ENCODE results near the gene DSG1.
"Not testable (repeated sequence)": the region's sequence is repeated elsewhere in the genome, so short reads cannot be mapped to it uniquely, and the experiment has no call there.

DSG1 gene

DNA sequence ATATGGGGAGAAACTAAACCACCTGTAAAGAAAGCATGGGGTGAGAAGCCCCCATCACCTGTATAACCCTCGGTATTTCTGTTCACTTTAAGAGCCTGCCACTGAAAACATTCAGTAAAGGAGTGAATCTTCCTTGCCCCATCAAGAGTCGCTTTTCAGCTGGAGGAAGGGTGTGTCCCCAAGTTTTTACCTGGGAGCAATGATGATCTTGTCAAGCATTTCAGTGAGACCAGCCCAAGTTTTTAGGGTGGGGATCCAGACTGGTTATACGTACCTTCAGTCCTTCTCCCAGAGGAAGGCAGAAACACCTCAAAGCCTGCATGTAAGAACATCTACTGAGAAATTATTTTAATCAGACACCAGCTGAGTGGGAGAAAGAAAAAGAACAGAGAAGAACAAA lies at the start of gene DSG1:
TSS of gene DSG1 (plus strand) at position 301 of the 400 bp plus-strand sequence. CDS start 141 bp downstream, outside the sequence.
- no peak for DNase-seq

DNA sequence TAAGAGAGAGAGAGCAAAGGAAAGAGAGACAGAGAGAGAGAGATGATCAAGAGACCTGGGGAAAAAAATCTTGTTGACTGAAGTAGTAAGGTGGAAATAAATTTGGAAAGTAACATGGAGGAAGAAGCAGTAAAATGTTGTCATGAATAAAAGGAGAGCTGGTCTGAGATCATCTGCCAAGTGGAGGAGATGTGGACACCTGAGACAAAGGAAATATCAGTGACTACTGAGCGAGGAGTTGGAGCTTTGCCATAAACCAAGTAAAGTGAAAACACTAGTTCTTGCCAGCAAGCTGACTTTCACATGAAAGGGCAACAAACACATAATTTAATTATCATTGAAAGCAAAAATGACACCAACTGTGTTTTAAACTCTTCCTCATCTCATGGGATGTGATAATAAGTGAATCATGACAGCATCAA lies 49.0 kb upstream of the DSG1 start:
- DNase-seq, result no peak

DNA sequence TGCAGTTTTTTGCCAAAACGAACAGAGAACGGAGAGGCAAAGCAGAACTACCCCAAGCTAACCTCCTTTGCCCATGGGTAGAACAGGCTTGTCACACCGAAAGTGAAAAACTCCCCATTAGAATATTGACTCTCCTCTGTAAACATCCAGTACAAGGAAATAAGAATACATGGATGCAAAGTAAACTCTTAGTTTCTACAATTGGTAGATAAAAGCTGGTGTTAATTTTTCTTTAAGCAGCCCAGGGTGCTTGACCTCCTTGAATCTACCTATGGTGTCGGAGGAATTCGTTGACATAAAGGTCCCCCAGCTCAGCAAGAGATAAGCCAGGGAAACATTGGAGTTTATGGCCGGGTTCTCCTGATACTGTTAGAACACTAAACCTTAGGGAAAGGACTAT lies 48.4 kb upstream of the DSG1 start:
- DNase-seq, result no peak

DNA sequence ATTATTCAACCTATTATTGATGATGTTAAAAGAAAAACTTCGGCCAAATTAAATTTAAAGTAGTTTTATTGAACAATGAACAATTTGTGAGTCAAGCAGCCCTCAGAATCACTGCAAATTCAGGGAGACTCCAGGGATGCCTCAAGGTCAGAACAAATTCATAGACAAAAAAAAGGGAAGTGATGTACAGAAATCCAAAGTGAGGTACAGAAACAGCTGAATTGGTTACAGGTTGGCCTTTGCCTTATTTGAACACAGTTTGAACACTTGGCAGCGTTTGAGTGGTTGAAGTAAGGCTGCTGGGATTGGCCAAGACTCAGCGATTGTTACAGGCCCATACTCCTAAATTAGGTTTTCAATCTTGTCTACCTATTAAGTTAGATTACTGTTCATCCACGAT lies 47.4 kb upstream of the DSG1 start:
- no peak for DNase-seq

DNA sequence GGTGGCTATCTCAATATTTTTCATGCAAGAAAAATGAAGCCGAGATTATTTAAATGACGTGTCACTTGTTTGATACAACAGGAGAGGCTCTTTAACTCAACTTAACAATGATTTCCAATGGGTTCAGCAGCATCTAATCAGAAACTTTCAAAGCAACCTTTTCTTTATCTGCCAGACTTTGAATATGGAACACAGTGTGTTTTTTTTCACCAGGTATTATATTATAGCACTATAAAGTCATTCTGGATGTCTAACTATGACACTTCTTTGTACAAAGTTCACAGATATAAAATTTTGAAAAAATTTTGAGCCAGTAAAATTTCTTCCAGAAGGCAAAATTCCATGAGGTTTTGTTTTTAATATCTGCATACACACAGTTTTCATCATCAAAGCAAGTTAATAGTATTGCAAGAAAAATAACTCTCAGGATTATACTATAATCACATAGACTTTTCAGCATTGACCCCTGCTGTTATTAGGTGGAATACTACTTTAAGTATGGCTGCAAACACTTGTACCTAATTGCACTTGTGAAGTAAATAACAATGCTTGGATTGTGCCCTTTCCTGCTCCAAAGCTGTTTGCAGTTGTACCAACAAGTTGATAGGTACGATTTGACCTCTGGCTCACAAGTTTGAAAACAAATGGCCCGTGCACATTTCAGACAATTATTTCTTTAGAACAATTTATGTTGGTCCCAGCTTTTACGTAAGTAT lies 44.0 kb upstream of the DSG1 start:
- DNase-seq, result no peak

DNA sequence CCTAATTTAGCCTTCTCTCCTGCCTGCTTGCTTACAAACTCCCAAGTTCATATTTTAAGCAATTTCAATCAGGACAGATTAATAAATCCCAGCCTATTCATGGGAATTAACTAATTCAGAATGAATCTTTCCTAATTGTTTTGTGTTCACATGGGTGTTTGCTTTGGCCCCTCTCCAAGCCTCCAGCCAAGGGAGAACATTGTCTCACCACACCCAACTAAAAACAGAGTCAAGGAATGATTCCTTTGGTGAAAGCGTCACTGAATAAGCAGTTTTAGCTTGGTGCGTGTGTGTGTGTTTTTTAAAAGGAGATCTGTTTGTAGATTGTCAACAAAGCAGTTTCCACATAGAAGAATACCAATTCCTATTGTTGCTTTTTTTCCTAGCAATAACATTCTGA lies 43.0 kb upstream of the DSG1 start:
- no peak for DNase-seq

DNA sequence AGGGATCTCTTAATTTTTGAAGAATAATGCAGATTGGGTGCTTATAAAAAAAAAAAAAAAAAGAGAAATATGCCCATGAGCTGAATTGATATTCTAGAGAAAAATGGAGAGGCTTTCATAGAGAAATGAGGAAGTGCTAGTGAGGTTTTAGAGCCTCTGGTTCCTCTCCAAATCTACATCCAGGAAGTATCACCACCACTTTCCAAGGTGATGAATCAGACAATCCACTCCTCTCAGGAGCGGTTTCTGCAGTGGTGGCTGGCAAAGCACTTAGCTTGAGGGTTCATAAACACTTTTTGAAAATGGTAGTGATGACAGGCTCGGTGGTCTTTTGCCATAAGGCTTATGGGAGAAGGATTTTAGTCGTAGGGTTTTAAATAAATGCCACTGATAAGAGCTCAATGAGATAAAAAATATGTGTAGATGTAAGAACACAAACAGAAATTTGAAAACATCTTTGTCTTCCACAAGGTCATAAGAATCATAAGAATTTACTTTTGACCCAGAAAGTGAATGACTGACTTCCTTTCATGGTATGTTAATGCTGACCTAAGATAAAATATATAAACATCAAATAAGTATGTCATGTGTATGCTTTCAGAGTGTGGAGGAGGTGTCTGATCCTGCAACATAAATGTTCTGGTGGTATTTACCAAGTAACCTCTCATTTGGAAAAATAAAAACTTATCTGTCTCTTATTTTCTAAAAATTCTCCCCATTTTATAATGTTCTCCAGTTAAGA lies 42.1 kb upstream of the DSG1 start:
- DNase-seq, result no peak

DNA sequence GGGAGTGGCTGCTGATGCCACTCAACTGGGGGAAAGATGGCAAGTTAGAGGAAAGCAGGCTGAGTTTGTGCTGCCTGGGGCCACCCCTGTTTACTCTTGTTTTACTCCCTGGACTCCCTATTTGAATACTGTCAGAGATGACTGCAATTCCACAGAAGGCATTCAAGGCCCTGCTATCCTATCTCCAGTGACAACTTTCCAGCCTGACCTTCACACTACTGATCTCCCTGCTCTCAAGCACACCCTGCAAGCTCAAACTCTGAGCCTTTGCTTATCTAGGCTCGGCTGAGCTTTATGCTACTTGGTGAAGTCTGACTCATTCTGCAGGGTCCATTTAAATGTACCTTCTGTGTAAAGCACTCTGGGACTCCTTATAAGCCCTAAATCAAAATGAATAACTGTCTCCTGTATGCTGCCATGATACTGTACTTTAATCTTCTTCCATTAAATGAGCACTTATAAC lies 39.3 kb upstream of the DSG1 start:
- no peak for DNase-seq

DNA sequence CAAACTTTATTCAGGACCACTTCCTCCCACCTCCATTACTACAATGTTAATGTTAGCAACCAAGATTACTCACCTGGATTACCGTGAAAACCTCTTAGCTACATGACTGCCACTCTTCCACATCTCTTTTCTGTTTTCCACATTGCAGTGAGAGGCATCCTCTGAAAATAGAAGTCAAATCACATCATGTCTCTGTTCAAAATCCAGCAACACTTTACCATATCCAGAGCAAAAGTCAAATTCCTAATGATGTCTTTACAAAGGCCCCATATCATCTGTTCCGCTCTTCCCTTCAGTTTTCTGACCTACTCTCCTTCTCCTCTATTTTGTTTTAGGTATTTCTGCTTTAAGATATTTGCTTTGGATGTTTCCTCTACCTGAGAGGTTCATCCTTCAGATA lies 37.5 kb upstream of the DSG1 start:
- no peak for DNase-seq

DNA sequence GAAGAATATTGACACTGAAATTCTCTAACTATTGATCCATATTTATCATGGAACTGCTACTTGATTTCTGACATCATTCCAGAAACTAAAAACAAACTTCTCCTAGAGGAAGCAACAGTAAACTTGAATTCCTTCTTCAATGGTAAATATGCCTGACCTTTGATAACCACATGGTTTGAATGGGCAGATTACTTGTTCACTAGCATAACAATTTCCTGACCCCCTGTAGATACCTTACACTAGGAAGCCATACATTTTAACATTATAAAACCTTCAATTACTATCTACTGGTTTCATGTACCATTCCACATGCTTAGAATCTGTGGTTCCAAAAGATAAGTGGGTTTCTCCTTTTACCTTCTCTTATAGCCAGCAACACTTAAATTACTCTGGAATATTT lies 36.5 kb upstream of the DSG1 start:
- DNase-seq, result no peak

DNA sequence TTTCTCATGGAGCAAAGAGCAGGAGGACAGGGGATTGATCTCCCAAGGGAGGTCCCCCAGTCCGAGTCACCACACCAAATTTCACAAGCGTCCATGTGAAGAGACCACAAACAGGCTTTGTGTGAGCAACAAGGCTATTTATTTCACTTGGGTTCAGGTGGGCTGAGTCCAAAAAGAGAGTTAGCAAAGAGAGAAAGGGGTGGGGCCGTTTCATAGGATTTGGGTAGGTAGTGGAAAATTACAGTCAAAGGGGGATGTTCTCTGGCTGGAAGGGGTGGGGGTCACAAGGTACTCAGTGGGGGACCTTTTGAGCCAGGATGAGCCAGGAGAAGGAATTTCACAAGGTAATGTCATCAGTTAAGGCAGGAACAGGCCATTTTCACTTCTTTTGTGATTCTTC lies 28.5 kb upstream of the DSG1 start:
- DNase-seq, result not testable (repeated sequence)

DNA sequence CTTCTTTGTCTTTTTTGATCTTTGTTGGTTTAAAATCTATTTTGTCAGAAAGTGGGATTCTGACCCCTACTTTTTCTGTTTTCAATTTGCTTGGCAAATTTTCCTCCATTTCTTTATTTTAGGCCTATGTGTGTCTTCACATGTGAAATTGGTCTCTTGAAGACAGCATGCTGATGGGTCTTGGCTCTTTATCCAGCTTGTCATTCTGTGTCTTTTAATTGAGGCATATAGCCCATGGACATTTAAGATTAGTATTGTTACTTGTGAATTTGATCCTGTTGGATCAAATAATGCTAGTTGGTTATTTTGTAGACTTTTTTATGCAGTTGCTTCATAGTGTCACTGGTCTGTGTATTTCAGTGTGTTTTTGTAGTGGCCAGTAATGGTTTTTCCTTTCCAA lies 26.3 kb upstream of the DSG1 start:
- DNase-seq, result no peak

DNA sequence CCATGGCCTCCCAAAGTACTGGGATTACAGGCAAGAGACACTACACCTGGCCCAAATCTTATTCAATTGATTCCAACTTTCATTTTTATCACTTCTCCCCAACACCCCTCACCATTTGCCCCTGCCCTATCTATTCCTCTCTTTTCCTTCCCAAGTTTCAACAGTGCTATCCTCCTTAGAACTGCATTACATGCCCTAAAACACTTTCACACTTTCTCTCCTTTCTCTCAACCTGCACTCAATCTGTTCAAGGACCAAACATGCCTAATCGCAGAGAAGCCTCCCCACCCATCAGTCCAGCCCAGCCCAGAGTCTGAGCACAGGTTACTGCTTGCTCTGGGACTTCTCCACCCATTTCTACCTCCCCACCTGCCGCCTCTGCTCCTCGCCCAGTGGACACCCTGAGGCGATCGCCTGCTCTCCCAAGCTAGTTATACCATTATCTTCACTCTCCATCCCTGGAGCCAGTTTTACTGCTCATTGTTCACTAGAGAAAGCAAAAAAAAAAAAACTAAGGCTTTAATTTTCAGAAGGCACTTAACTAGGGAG lies 23.7 kb upstream of the DSG1 start:
- no peak for DNase-seq

DNA sequence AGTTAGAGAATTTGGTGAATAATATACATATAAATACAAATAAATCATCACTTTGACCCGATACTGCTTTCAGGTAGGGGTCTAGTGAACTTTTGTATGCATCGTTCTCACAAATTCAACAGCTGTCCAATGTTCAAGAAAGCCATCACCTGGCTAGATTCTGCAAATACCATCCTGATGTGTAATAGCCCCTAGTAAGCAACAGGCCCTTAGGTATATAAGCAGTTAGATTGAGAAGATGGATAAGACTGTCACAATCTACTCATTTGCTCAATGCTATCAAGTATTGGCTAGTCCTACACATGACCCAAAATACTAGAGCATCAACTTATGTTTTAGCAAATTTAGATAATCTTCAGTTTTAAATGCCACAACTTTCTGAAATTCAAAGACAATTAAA lies 20.7 kb upstream of the DSG1 start:
- no peak for DNase-seq

DNA sequence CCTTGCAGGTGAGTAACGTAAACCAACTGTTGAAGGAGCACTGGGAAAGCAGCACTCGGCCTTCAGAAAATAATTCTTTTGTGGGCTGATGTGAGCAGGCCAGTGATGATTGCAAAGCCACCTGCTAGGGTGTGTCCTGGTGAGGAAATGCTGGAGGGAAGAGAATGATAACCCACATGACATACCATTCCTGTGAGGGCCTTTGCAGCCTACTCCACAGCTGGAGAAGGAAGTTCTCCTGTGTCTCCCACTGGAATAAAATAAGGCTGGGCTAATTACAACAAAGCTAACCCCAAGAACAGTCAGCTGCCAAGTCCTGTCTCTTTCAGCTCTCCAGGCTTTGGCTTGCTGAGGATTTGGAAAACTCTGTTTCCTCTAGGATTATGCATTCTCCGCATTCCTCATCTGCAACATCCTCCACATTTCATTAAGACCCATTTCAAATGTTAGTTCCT lies 16.7 kb upstream of the DSG1 start:
- no peak for DNase-seq

DNA sequence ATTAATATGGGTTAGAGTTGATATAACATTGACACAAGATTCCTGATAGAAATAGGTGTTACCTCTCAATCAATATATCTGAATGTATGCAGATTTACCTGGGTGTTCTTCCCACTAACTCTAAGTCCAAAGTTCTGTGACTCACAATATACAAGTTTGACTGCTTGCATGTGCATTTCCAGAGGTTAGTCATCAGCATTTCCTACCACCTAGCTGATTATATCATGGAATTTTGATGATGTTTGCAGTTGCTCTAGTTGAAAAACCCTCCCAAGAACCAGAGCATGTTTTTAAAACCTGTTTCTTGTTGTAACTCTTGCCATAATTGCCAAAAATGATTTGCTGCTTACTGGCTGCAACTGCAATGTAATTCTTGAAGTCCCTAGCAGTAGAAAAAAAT lies 15.0 kb upstream of the DSG1 start:
- no peak for DNase-seq

DNA sequence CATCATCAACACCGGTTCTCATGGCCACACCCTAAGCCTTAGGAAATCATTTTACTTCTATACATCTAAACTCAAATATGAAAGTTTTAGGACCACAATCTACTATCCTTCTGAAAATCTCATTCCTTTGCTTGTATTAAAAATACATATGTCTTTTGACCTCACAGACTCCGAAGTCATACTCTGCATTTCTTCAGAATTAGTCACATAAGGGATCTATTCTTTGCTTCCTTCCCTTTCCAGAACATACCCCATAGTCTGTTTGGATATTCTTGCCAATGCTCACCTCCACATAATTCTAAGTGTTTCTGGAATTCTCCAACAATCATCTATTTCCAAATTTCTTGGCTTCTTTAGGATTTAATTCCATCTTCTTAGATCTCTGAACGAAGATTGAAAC lies 14.2 kb upstream of the DSG1 start:
- DNase-seq, result no peak

DNA sequence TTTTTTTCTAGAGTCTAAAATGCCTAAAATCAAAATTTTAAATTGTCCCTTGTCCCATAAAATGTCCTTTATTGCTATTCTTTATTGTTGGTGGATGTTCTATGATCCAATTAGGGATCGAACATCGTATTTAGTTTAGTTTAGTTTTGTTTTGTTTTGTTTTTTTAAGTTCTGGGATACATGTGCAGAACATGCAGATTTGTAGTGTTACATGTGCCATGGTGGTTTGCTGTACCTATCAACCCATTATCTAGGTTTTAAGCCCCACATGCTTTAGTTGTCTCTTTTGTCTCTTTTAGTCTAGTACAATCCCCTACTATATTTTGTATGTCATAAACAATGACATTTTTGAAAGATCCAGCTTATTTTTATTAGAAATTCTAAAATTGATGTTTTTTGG lies 8.8 kb upstream of the DSG1 start:
- no peak for DNase-seq

DNA sequence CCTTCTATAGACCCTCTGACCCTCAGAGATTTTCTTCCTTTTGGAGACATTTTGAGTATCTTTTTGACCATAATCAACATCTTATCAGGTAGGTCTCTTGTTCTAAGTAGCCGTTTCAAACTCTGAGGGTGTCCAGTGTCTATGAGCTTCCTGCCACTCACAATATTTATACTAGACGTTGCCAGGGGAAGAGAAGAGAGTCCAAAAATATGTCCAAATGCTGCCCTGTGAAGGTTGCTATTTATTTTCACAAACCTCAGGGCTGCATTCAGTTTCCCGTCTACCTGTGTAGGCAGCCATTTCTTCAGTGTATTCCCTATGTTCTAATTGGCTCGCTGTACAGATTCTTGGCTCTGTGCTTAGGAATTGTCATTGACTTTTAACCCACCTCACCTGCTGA lies 986 bp upstream of the DSG1 start:
- no peak for DNase-seq

DNA sequence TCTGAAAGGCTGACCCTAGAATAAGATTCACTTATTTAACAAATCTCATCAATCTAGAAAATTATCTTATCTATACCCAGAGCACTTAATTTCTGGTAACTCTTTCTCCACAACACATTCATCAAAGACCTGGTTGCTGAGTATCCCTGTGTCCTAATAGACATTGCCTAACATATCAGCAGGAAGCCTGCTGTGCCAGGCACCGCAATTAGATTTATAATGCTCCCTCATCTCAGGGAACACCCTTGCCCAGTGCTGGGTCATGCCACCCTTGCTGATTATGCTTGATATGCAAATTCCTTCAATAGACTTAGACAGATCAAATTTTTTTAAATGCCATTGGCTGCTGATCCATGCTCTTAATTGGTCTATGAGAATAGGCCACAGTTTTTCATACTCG lies 3.8 kb downstream of the DSG1 start:
- no peak for DNase-seq

DNA sequence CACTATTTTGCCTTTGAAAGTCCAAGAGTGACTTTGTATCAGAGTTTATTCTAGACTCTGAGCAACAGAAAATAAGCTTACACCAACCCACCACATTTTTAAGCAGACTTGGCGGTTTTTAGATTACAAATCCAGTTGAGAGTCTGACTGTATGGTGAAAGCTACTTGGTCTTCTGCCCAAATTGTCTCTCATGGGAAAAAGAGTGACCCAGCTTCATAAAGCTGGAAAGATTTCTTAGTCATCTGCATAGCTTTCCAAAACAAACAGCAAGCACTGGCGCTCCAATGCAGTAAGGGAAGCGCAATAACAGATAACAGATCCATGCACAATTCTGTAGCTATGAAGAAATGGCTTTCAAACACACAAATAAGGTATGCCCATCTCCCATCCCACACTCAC lies 7.1 kb downstream of the DSG1 start:
- no peak for DNase-seq

DNA sequence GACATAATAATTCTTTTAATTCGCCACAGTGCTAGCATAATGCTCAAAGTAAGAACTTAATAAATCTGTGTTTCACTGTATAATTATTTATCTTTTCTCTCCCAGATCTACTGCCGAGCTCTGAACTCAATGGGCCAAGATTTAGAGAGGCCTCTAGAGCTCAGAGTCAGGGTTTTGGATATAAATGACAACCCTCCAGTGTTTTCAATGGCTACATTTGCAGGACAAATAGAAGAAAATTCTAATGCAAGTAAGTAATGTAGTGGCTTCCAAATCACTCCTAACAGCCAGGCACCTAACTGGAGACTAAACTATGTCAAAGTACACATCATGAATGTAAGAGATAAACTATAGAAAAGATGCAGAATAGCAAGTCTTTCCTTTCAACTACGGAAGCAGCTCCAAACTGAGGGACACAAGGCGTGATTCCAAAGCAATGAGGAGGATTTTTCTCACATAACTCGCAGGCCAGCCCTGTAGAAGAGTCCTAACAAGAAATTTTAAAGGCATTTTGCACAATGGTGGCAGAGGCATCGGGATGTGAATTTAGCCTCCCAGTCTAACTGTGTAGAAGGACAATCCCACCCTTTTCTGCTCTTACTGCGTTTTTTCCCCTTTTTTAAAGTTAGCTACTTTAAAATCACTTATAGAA lies 12.0 kb downstream of the DSG1 start:
- no peak for DNase-seq

DNA sequence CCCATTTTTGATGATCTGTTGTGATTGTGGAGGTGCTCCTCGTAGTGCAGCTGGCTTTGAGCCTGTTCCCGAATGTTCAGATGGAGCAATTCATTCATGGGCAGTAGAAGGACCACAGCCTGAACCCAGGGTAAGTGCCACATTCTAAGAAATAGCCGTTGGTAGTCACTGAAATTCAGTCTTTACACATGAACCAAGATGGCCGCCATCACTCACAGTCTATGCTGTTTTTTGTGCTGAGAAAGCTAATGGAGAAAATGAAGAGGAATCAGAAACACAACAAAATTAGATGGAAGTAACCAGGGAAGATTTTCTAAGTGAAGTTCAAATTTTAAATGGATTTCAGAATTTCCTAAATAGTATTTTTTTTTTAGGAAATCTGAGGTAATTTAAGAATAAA lies 25.5 kb downstream of the DSG1 start:
- DNase-seq, result no peak

DNA sequence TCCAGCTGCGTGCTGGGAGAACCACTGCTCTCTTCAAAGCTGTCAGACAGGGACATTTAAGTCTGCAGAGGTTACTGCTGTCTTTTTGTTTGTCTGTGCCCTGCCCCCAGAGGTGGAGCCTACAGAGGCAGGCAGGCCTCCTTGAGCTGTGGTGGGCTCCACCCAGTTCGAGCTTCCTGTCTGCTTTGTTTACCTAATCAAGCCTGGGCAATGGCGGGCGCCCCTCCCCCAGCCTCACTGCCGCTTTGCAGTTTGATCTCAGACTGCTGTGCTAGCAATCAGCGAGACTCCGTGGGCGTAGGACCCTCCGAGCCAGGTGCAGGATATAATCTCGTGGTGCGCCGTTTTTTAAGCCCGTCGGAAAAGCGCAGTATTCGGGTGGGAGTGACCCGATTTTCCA lies 35.4 kb downstream of the DSG1 start:
- DNase-seq, result not testable (repeated sequence)

Data from bone marrow (tissue), 2 donors.